HCT116 (cell line): ENCODE data around the gene BICRA.

Experiments
- CEBPB ChIP-seq: IDR thresholded peaks from 2 replicates; pipeline ENCODE4 v1.6.1; 2012; ENCODE audit warnings: low read depth
- CTCF ChIP-seq, 3 experiments: fragments of 200-600 bp in 1 of 3; sonication (generic) in 1 of 3; IDR thresholded peaks in 2 of 3; conservative IDR thresholded peaks in 1 of 3; 2 replicates each; pipeline ENCODE4 v1.5.1; 2012 to 2017; ENCODE audit warnings: low read depth in 2 of 3, low read length in 2 of 3, antibody characterized with exemption in 1 of 3, borderline replicate concordance in 1 of 3, control low read depth in 1 of 3, mild to moderate bottlenecking in 1 of 3, mixed read lengths in 1 of 3, mixed run types in 1 of 3, moderate library complexity in 1 of 3; ENCODE audit not compliant: insufficient read depth in 1 of 3
- EZH2 ChIP-seq: fragments of 200-600 bp; sonication (generic); IDR thresholded peaks from 2 replicates; pipeline ENCODE4 v1.6.1; 2017; ENCODE audit warnings: antibody characterized with exemption, mixed run types
- EZH2phosphoT487 ChIP-seq: fragments of 200-600 bp; IDR thresholded peaks from 2 replicates; pipeline ENCODE4 v1.6.1; 2018; ENCODE audit warnings: antibody characterized with exemption, borderline replicate concordance
- POLR2A ChIP-seq: IDR thresholded peaks from 2 replicates; pipeline ENCODE4 v1.7.0; 2011; ENCODE audit warnings: borderline replicate concordance; ENCODE audit not compliant: insufficient read depth, insufficient read length; ENCODE audit errors: extremely low read depth
- POLR2AphosphoS5 ChIP-seq: IDR thresholded peaks from 2 replicates; pipeline ENCODE4 v1.6.1; 2011; ENCODE audit warnings: mild to moderate bottlenecking, low read depth, low read length, moderate library complexity
- YY1 ChIP-seq: IDR thresholded peaks from 2 replicates; pipeline ENCODE4 v1.6.1; 2011; ENCODE audit warnings: low read length, low read depth, moderate library complexity, mild to moderate bottlenecking; ENCODE audit not compliant: insufficient replicate concordance; ENCODE audit errors: extremely low read depth
- ZNF274 ChIP-seq: fragments of 200-500 bp; sonication (Bioruptor generic); IDR thresholded peaks from 2 replicates; pipeline ENCODE4 v1.6.1; 2014; ENCODE audit warnings: mild to moderate bottlenecking, low read depth, low read length, inconsistent platforms
- TF ChIP-seq, protein P1 (sequence below): IDR thresholded peaks from 2 replicates; pipeline ENCODE4 v1.6.1; 2012

DNA sequence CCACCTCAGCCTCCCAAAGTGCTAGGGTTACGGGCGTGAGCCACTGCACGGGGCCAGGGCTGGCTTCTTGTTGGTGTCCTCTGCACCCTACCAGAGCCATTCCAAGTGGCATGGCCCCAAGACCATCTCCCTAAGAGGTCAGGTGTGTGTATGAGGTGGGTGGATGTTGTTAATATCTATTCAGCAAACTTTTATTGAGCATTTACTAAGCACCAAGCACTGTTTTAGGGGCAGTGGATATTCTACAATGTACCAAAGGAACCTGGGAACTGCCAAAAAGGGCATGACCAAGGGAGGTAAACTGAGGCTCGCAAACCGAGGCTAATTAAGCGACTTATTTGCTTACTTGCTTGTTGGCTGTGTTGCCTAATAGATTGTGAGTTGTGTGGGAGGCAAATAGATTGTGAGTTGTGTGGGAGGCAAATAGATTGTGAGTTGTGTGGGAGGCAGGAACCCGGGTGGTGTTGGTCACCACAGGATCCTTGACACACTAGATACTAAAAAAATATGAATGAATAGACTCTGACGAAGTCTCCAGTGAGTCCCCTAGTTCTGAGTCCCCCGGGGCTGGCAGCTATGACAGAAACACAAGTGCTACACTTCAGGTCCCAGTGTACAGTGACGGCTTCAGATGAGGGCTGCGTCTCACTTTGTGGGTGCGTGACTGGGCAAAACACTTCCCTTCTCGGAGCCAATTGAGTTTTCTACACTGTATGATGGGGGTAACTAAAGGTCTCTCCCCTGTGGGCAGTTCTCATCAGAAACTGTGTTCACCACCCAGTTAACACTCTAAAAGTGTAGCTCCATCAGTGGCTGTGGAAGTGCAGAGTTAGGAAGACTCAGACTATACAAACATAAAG lies 5.0 kb upstream of the BICRA start:
- no peak for TF ChIP-seq POLR2AphosphoS5
- TF ChIP-seq ZNF274 = no peak
- no peak for TF ChIP-seq CTCF (IDR thresholded peaks at IDR 0.05 in 2 of 3, conservative IDR thresholded peaks at IDR 0.05 in 1 of 3; ENCODE audit: borderline replicate concordance in 1 of 3, insufficient read depth in 1 of 3, low read depth in 2 of 3, low read length in 2 of 3)
- no peak for TF ChIP-seq POLR2A
- TF ChIP-seq, protein P1, sequence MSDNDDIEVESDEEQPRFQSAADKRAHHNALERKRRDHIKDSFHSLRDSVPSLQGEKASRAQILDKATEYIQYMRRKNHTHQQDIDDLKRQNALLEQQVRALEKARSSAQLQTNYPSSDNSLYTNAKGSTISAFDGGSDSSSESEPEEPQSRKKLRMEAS = no peak
- no peak for TF ChIP-seq EZH2
- no peak for TF ChIP-seq YY1
- TF ChIP-seq EZH2phosphoT487 = no peak
- TF ChIP-seq CEBPB = no peak
